H1 (cell line): ENCODE data around the gene PDX1. TPM values are rescaled to one million over a fixed set of nuclear protein-coding genes. Genes with fewer than 3 reads are reported as not detected.
A peak's percentile ranks its signal among the peaks of the same experiment; 100 is the strongest.

Source experiments
- CREB1 ChIP-seq: IDR thresholded peaks from 2 replicates; pipeline ENCODE4 v1.6.1; 2012; ENCODE audit warnings: inconsistent platforms
- CTBP2 ChIP-seq: IDR thresholded peaks from 2 replicates; pipeline ENCODE4 v1.7.0; 2011; ENCODE audit warnings: borderline replicate concordance, mild to moderate bottlenecking, moderate library complexity, mixed read lengths, low read length; ENCODE audit not compliant: insufficient read depth, insufficient read length
- EGR1 ChIP-seq: IDR thresholded peaks from 2 replicates; pipeline ENCODE4 v1.6.1; 2011; ENCODE audit warnings: low read depth, low read length, borderline replicate concordance
- EP300 ChIP-seq, 2 experiments: IDR thresholded peaks; 1 replicate in 1 of 2; 2 replicates in 1 of 2; pipeline ENCODE4 v1.6.1; 2011 to 2012; ENCODE audit warnings: low read depth in 2 of 2, low read length in 2 of 2, mild to moderate bottlenecking in 2 of 2, borderline replicate concordance in 1 of 2, inconsistent platforms in 1 of 2, moderate library complexity in 1 of 2
- FOSL1 ChIP-seq: IDR thresholded peaks from 2 replicates; pipeline ENCODE4 v1.6.1; 2011; ENCODE audit warnings: mild to moderate bottlenecking, low read depth, low read length, moderate library complexity; ENCODE audit not compliant: insufficient read depth
- JUND ChIP-seq: IDR thresholded peaks from 2 replicates; pipeline ENCODE4 v1.6.1; 2011; ENCODE audit warnings: mild to moderate bottlenecking, improper control_type of control experiment, low read length
- KDM1A ChIP-seq: fragments of 200-600, 300-600 bp; sonication (generic); IDR thresholded peaks from 2 replicates; pipeline ENCODE4 v1.7.1; 2016; ENCODE audit warnings: mild to moderate bottlenecking, low read length, borderline replicate concordance
- KDM4A ChIP-seq: IDR thresholded peaks from one replicate; pipeline ENCODE4 v1.7.1; 2012; ENCODE audit warnings: low read depth, mild to moderate bottlenecking, moderate library complexity, low read length, inconsistent platforms; ENCODE audit not compliant: severe bottlenecking
- NANOG ChIP-seq: IDR thresholded peaks from 2 replicates; pipeline ENCODE4 v1.6.1; 2011; ENCODE audit warnings: low read length, low read depth, mild to moderate bottlenecking, inconsistent platforms; ENCODE audit not compliant: insufficient read depth, poor library complexity, severe bottlenecking
- POLR2AphosphoS5 ChIP-seq: IDR thresholded peaks from 2 replicates; pipeline ENCODE4 v1.6.1; 2011; ENCODE audit warnings: low read depth, low read length
- RAD21 ChIP-seq, 2 experiments: IDR thresholded peaks in 1 of 2; conservative IDR thresholded peaks in 1 of 2; 2 replicates each; pipeline ENCODE4 v1.6.1; 2011; ENCODE audit warnings: low read depth in 2 of 2, low read length in 2 of 2, improper control_type of control experiment in 1 of 2, inconsistent platforms in 1 of 2, mild to moderate bottlenecking in 1 of 2, moderate library complexity in 1 of 2
- RFX5 ChIP-seq: IDR thresholded peaks from 2 replicates; pipeline ENCODE4 v1.6.1; 2011; ENCODE audit warnings: low read depth, low read length, improper control_type of control experiment, borderline replicate concordance
- RXRA ChIP-seq: IDR thresholded peaks from 2 replicates; pipeline ENCODE4 v1.6.1; 2011; ENCODE audit warnings: low read depth, mild to moderate bottlenecking, low read length, moderate library complexity; ENCODE audit not compliant: insufficient read depth
- SIN3A ChIP-seq, 2 experiments: IDR thresholded peaks in 1 of 2; conservative IDR thresholded peaks in 1 of 2; 2 replicates each; pipeline ENCODE4 v1.6.1; 2011 to 2012; ENCODE audit warnings: low read length in 2 of 2, improper control_type of control experiment in 1 of 2, low read depth in 1 of 2, mild to moderate bottlenecking in 1 of 2
- SIX5 ChIP-seq: IDR thresholded peaks from 2 replicates; pipeline ENCODE4 v1.6.1; 2011; ENCODE audit warnings: mild to moderate bottlenecking, low read depth, low read length
- TAF1 ChIP-seq: IDR thresholded peaks from 2 replicates; pipeline ENCODE4 v1.6.1; 2011; ENCODE audit warnings: mild to moderate bottlenecking, low read depth, low read length
- YY1 ChIP-seq: IDR thresholded peaks from 2 replicates; pipeline ENCODE4 v1.6.1; 2011; ENCODE audit warnings: low read depth, mild to moderate bottlenecking, low read length
- polyA plus RNA-seq, 7 experiments: library from polyadenylated mRNA; depleted of rRNA in 3 of 7; stranded (reverse) in 5 of 7; unstranded in 2 of 7; fragments of >200 nt in 5 of 7; fragments of 200-250 nt in 2 of 7; gene quantifications; 1 replicate in 5 of 7; 2 replicates in 1 of 7; 4 replicates in 1 of 7; pipeline versions ENCODE4 v1.2.1 to v1.2.3, GENCODE V29; 2011 to 2013; ENCODE audit warnings: missing spikeins in 2 of 7, mixed read lengths in 2 of 7
- total RNA-seq: library from RNA; stranded (reverse); fragmentation: NEBNext Ultra II Directional; extraction: Animal tissue kit (Norgen Biotek cat#: 25700); gene quantifications from 2 replicates; pipeline ENCODE4 v1.2.1, GENCODE V29; 2021
- TF ChIP-seq, protein P1 (sequence below): IDR thresholded peaks from 2 replicates; pipeline ENCODE4 v1.6.1; 2012; ENCODE audit warnings: inconsistent platforms
- TF ChIP-seq, protein P2 (sequence below): IDR thresholded peaks from 2 replicates; pipeline ENCODE4 v1.6.1; 2011; ENCODE audit warnings: low read length, improper control_type of control experiment

The PDX1 gene
- total and polyA plus RNA-seq, 2 of the 8 experiments (the other 6 are each of a cell fraction or from before 2014, with no cell fraction given), result not detected

DNA sequence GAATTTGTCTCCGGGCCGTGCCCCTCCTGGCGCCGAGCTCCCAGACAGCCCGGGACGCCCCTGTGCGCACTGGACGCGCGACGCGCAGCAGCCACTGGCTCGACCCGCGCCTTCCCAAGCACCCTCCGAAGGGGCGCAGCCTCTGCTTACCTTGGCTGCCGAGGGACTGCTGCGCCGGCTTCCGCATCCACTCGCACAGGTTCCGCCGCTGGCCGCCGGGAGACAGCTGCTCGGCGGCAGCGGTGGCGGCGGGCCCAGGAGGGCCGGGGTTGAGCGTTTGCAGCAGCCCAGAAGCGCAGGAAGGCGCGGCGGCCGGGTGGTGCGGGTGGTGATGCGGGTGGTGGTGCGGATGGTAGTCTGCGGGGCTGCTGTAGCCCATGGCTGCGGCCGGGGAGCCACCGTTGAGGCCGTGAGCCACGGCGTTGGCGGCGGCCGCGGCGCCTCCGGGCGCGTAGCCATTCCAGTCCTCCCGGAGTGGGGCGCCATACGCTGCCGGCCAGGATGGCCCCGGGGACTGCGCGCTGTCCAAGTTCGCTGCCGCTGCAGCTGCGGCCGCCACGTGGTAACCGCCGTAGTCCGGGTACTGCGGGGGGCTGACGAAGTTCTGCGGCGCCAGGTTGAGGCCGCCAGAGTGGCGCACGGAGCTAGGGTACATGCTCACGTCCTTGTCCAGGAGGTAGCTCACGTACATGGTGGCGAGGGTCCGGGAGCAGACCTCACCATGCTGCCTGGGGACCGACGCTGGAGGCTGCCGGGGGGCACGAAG is 48.7 kb downstream of the PDX1 start (continued):
- TF ChIP-seq TAF1, result no peak
- no peak for TF ChIP-seq CTBP2
- TF ChIP-seq, protein P1, sequence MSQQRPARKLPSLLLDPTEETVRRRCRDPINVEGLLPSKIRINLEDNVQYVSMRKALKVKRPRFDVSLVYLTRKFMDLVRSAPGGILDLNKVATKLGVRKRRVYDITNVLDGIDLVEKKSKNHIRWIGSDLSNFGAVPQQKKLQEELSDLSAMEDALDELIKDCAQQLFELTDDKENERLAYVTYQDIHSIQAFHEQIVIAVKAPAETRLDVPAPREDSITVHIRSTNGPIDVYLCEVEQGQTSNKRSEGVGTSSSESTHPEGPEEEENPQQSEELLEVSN, result peak; percentile 72
- no peak for TF ChIP-seq RFX5
- peak; percentile 82 for TF ChIP-seq CREB1
- TF ChIP-seq SIX5, result no peak
- TF ChIP-seq KDM1A, result no peak
- no peak for TF ChIP-seq JUND
- no peak for TF ChIP-seq SIN3A (conservative IDR thresholded peaks at IDR 0.05 in 1 of 2, IDR thresholded peaks at IDR 0.05 in 1 of 2; ENCODE audit: low read depth in 1 of 2, low read length in 2 of 2)
- TF ChIP-seq POLR2AphosphoS5, result no peak
- TF ChIP-seq KDM4A, result peak; percentile 80
- TF ChIP-seq RAD21 (IDR thresholded peaks at IDR 0.05 in 1 of 2, conservative IDR thresholded peaks at IDR 0.05 in 1 of 2; ENCODE audit: low read depth in 2 of 2, low read length in 2 of 2), result no peak
- TF ChIP-seq EP300 (IDR thresholded peaks at IDR 0.05; ENCODE audit: borderline replicate concordance in 1 of 2, low read depth in 2 of 2, low read length in 2 of 2), result no peak
- no peak for TF ChIP-seq YY1
- TF ChIP-seq NANOG, result no peak
- TF ChIP-seq FOSL1, result no peak
- no peak for TF ChIP-seq RXRA
- TF ChIP-seq EGR1, result no peak
- TF ChIP-seq, protein P2, sequence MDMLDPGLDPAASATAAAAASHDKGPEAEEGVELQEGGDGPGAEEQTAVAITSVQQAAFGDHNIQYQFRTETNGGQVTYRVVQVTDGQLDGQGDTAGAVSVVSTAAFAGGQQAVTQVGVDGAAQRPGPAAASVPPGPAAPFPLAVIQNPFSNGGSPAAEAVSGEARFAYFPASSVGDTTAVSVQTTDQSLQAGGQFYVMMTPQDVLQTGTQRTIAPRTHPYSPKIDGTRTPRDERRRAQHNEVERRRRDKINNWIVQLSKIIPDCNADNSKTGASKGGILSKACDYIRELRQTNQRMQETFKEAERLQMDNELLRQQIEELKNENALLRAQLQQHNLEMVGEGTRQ, result no peak
